Cerebellar nuclear complex (tissue), 1 donor: ENCODE measurements around the gene DYNC1H1.

ENCODE experiments used
- DNase-seq, 2 experiments: peaks; one replicate each; lab custom pipeline; 2025; lab: John Stamatoyannopoulos, UW

DYNC1H1 gene

DNA sequence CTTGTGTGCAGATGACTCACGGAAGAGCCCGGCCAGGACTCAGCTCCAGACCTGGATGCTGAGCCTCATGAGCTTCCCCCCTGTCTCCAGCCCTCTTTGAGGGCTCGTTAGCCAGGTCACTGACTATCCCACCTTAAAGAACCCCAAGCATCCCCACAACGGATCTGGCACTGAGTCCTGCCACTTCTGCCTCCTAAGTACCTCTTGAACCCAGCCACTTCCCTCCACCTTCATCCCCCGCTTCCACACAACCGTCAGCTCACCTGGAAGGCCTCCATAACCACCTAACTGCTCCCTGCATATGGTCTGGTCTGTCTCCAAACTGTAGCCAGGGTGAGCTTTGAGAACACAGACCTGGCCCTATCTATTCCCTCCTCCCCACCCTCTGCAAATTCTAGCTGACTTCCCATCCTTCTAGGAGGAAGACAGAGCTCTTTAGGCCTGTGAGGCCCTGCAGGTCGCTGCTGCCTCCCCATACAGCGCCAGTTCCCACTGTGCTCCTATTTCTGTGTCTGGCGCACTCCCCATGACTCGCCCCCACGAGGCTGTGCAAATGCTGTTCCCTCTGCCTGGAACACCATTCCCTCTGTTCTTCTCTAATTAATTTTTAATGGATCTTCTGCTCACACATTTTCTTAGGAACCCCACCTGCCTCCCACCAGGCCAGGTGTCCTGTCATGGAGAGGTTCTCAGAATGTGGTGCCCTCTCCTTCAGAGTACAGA is 125.4 kb downstream of the DYNC1H1 start:
- no peak for DNase-seq

DNA sequence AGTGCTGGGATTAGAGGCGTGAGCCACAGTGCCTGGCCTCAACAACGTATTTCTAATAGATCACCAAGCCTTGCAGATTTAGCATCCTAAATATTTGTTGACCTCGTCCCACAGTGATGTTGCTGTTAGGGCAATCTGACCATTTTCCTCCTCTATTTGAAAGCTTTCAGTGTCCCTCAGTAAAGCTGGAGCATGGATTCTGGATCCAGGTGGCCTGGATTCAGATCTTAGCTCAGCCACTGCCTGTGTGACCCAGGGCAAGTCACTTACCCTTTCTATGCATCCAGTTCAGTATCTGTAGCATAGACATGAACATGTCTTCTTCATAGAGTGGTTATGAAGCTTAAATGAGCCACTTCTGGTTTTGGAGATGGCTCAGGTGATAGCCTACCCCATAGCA is 126.3 kb downstream of the DYNC1H1 start:
- no peak for DNase-seq

DNA sequence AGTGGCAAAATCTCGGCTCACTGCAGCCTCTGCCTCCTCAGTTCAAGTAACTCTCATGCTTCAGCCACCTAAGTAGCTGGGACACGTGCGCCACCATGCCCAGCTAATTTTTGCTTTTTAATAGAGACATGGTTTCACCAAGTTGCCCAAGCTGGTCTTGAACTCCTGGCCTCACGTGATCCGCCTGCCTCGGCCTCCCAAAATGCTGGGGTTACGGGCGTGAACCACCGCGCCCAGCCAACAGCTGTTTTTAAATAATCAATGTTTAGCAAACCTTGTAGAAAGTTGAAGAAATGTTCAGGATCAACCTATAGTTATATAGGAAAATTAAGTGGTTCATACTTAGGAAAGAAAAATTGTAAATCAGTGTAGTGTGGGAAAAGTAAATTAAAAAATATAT is 128.4 kb downstream of the DYNC1H1 start:
- DNase-seq, result no peak

GRCh38 chr14:102094101-102094500 is 129.7 kb downstream of the DYNC1H1 start:
- no peak for DNase-seq

GRCh38 chr14:102095231-102095870 is 131.0 kb downstream of the DYNC1H1 start:
- no peak for DNase-seq

DNA sequence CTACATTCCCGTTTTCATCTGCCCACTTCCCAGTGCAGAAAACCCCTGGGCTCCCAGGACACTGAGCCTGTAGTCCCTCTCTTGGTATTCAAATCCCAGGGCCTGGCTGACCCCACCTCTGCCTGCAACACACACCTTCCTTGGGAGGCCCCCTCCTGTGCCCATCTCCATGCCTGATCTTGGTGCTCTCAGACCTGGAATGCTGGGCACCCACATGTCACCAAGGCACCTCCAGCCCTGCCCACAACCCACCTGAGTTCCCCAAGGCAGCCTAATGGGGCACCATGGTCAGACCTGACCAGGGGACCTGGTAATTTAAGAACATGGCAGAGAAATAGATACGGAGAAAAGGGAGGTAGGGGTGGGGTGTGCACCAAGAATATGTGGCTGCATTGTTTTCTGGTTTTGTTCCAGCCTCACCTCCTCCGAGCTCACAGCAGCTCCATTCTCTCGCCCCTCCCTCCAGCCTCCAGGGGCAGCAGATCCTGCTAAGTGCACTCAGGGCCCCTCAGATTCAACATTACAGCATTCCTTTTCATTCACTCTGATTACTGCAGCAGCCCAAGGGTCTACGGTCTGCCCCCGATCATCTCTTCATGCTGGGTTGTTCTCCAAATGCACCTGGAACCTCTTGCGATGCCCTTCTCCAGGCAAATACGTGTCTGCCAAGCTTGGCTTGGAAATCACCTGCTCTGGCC is 131.6 kb downstream of the DYNC1H1 start:
- no peak for DNase-seq

DNA sequence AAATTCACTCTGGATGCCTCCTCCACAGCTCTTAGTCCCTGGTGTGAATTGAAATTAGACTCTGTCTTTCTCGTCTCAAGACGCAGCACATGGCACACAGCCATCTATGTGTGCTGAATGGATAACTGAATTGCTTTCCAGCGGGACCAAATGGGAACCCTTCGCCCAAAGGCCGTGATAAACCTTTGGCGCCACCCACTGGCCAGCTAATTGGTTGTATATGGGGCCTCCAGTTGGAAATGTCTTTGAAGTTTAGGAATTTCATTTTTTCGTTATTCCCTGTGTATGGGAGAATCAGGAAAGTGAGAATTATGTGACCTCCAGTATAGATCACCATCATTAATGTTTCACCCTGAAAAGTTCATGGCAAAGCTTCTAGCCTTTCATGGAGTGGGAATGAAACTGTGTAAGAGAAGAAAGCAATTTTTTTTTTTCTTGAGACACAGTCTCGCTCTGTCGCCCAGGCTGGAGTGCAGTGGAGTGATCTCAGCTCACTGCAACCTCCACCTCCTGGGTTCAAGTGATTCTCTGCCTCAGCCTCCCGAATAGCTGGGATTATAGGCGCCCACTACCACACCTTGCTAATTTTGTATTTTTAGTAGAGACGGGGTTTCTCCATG is 132.3 kb downstream of the DYNC1H1 start:
- peak; percentile 39 to 59 for DNase-seq

GRCh38 chr14:102097441-102098135 is 133.2 kb downstream of the DYNC1H1 start:
- no peak for DNase-seq

GRCh38 chr14:102103062-102103695 is 138.8 kb downstream of the DYNC1H1 start:
- DNase-seq, result no peak

DNA sequence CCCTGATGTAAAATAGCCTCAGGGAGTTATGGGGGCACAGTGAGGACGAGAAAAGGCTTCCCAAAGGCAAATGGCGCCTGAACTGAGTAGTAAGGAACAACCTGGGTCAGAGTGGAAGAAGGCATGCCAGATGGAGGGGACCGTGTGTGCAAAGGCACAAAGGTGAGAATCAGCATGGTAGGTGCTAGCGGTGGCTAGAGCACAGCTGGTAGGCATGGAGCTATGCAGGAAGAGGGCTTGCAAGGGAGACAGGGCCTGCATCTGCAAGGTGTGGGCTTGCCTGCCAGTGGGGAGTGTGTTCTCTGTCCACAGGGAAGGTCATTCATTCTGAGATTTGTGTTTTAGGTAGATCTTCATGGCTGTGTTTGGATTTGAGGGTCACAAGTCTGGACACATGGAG is 141.0 kb downstream of the DYNC1H1 start:
- DNase-seq, result no peak
